ENCODE data around the gene VCPKMT. TPM values are rescaled to one million over a fixed set of nuclear protein-coding genes. Genes with fewer than 3 reads are reported as not detected.

Gene VCPKMT
- total RNA-seq, 2 experiments from 2014 or later = 12.6 to 13.3 TPM

- TF ChIP-seq EZH2phosphoT487 (IDR thresholded peaks at IDR 0.05; ENCODE audit: borderline replicate concordance, low read depth, low read length) = no peak
- TF ChIP-seq CTCF (conservative IDR thresholded peaks at IDR 0.05; ENCODE audit: low read length) = peak; percentile 62
- BruUV-seq (replicated peaks) = no TSS peak
- ChIA-PET POLR2A (interaction anchor here (0.7 to 3.1 kb wide), 31 partner anchors 14 to 371 kb away, joined by 3 to 21 read pairs (median 5); partner anchors contain the start of genes ARF6 and NEMF), CTCF (ENCODE audit: unreplicated experiment) (interaction anchor here (0.8 to 1.8 kb wide), 5 partner anchors 61 to 201 kb away, joined by 3 to 11 read pairs (median 5); no protein-coding TSS in a partner anchor)
- intact Hi-C loops (cut with micrococcal nuclease; ENCODE audit: unreplicated experiment) = loop anchor here (1.0 to 5.0 kb wide), 4 partner anchors 100 to 430 kb away; no protein-coding TSS in a partner anchor
- no peaks in the 10 kb centered on the region for H3K9me3 ChIP-seq (ENCODE audit: low read length)
- H3K79me2 ChIP-seq (ENCODE audit: insufficient read depth, low read depth, low read length) = no peaks in the 10 kb centered on the region
- H3K4me3 ChIP-seq (ENCODE audit: low read depth, low read length, poor library complexity, severe bottlenecking) = peak overlapping the region; percentile 65
- H4K20me1 ChIP-seq (ENCODE audit: insufficient read depth, low read length) = no peaks in the 10 kb centered on the region
- H3K4me1 ChIP-seq (ENCODE audit: insufficient read depth, low read length, poor library complexity, severe bottlenecking) = peaks cover 59% of the 10 kb centered on the region
- H2AFZ ChIP-seq (ENCODE audit: low read length) = peak overlapping the region; percentile 66
- peak; percentile 91 for DNase-seq (ENCODE audit: low spot score)
- H3K9me2 ChIP-seq (ENCODE audit: insufficient read depth, low read length) = no peaks in the 10 kb centered on the region
- H3K36me3 ChIP-seq (ENCODE audit: insufficient read depth, low read length) = no peaks in the 10 kb centered on the region
- H3K4me2 ChIP-seq (ENCODE audit: low read length) = peak overlapping the region; percentile 80
- H3K27ac ChIP-seq (ENCODE audit: low read depth, low read length, poor library complexity, severe bottlenecking) = peak overlapping the region; percentile 93
Observed at GRCh38 chr14:50062438-50063085, 53.8 kb downstream of the VCPKMT start.

GRCh38 chr14:50061664-50062437 lies 54.5 kb downstream of the VCPKMT start:
- Histone ChIP-seq H3K4me2 (ENCODE audit: low read length) (peak overlapping the region; percentile 80), H3K9me3 (ENCODE audit: low read length) (no peaks in the 10 kb centered on the region), H3K27ac (ENCODE audit: low read depth, low read length, poor library complexity, severe bottlenecking) (peak overlapping the region; percentile 93), H4K20me1 (ENCODE audit: insufficient read depth, low read length) (no peaks in the 10 kb centered on the region), H3K4me3 (ENCODE audit: low read depth, low read length, poor library complexity, severe bottlenecking) (peak overlapping the region; percentile 65), H2AFZ (ENCODE audit: low read length) (peak overlapping the region; percentile 68; the same call in 1 of the 2 replicates), H3K79me2 (ENCODE audit: insufficient read depth, low read depth, low read length) (no peaks in the 10 kb centered on the region), H3K4me1 (ENCODE audit: insufficient read depth, low read length, poor library complexity, severe bottlenecking) (peaks cover 59% of the 10 kb centered on the region), H3K9me2 (ENCODE audit: insufficient read depth, low read length) (no peaks in the 10 kb centered on the region), H3K36me3 (ENCODE audit: insufficient read depth, low read length) (no peaks in the 10 kb centered on the region)
- ChIA-PET POLR2A (interaction anchor here (0.7 to 3.1 kb wide), 35 partner anchors 8 to 370 kb away, joined by 3 to 21 read pairs (median 5); partner anchors contain the start of genes ARF6 and NEMF), CTCF (ENCODE audit: unreplicated experiment) (interaction anchor here (0.5 to 1.8 kb wide), 9 partner anchors 10 to 216 kb away, joined by 3 to 11 read pairs (median 3); no protein-coding TSS in a partner anchor)
- TF ChIP-seq EZH2phosphoT487 (IDR thresholded peaks at IDR 0.05; ENCODE audit: borderline replicate concordance, low read depth, low read length) = no peak
- TF ChIP-seq CTCF (conservative IDR thresholded peaks at IDR 0.05; ENCODE audit: low read length) = no peak
- peak; percentile 94 for DNase-seq (ENCODE audit: low spot score)
- intact Hi-C loops (cut with micrococcal nuclease; ENCODE audit: unreplicated experiment) = loop anchor here (1.0 to 5.0 kb wide), 7 partner anchors 23 to 430 kb away; no protein-coding TSS in a partner anchor
- TSS peak; percentile 87 for BruUV-seq (replicated peaks)

All from OCI-LY7 (cell line).